OCI-M2 (cell line): ENCODE results near the gene NR2F1.

Experiments used
- DNase-seq: peaks from one replicate; lab custom pipeline; 2025; ENCODE audit not compliant: unreplicated experiment; lab: John Stamatoyannopoulos, UW

The NR2F1 gene

GRCh38 chr5:93635991-93636390 lies 53.0 kb downstream of the NR2F1 start:
- DNase-seq: no peak

GRCh38 chr5:93636837-93637236 lies 53.8 kb downstream of the NR2F1 start:
- DNase-seq: no peak

DNA sequence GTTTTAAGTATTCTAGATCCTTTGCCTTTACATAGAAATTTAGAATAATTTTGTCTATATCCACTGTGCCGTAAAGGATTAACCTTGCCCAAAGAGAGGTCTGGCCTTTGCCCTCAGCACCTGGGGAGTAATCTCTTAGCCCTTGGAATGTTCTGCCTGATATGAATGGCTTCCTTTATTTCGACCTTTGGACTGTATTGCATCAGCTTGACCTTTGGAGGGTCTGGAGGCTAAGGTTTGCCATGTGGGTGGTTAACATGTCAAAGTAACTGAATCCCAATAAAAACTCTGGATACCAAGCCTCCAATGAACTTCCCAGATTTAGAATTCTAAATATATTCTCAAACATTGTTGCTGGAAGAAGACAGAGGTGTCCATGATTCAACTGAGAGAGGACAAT lies 54.7 kb downstream of the NR2F1 start:
- no peak for DNase-seq

DNA sequence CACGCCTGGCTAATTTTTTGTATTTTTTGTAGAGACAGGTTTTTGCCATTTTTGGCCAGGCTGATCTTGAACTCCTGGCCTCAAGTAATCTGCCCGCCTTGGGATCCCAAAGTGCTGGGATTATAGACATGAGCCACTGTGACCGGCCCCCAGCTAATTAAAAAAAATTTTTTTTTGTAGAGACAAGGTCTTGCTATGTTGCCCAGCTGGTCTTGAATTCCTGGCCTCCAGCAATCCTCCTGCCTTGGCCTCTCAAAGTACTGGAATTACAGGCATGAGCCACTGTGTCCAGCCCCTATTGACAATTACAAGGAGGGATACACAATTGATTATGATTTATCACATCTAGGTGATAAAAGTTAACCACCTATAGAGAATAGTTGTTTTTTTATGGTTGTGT lies 59.5 kb downstream of the NR2F1 start:
- no peak for DNase-seq
